ENCODE results near the gene TMEM271.
"Not testable (repeated sequence)": the region's sequence is repeated elsewhere in the genome, so short reads cannot be mapped to it uniquely, and the experiment has no call there.

TMEM271 gene

DNA sequence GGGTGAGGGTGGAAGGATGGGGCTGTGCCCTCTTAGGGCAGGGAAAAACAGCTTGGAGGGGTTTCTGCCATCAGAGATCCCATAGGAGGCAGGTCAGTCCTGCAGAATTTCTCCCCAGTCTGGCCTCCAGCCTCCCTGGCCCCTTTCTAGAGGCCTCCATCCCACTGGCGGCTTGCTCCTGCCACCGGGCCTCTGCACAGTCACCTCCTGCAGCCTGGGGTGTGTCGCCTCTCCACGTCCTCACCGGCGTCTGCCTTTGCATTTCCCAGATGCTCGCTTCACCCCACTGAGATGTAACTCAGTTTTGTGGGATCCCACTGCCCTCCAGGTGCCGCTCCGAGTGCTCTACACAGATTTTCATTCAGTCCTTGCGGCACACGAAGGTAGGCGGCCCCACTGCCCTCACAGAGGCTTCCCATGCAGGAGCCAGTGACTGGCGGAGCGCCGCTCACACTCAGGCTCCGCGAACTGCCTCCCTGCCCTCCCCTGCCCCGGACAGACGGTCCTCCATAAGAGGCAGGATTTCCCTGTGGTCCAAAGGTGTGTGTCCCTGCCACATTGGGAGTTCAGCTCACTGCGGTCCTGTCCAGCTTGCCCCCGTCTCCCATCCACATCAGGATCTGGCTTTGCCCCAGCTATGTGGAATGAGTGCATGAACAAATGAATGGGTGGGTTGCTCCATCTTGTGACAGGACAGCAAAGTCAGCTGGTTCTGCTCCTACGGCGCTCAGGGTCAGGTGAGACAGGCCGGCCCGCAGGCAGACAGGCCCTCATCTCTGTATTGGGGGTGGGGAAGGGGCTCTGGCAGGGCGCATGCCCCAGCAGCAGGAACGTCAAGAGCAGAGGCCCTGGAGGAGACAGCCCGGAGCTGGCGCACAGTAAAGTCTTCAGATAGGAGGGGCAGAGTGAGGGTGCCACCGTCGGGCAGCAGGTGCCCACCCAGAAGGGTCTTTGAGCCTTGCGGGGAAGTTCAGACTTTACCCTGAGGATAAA is 2.7 kb upstream of the TMEM271 start:
- no peak for DNase-seq

DNA sequence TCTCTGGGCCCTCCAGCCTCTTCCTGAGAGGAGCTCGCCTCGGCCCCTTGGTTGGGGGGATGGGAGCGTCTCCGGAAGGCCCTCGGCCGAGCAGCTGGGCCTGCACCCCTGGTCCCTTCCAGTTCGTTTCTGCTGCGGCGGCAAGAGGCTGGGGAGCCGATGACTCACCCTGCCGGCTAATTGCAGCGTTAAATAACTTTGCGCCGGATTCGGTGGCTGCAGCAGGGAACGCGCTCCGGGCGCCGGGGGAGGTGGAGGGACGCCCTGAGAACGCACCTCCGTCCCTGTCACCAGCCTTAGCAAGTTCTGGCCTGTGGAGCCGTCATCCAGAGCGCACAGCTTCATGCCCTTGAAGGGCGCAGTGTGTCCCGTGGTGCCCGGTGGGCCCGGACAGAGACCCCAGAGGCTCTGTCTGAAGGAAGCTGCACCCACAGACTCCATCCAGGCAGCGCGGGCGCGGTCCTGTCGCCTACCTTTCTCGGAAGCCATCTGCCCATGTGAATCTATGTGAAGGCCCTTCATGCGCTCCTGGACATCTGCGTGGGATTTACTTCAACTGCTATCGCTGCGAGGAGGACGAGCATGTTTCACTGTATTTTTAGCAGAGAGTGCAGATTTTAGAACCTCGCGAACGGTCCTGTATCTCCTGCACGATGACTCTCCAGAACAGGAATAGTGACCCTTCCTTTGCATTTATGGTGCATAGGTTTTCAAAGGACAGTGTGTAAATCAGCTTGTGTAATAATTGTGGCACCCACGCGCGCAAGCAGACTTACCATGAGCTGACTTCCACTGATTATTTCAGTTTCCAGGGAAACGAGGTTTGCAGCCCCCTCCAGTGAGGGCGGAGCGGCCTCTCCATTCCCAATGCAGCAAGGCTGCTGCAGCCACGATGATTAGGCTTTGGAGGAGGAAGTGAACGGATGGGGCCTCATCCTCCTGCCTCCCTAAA is 1.7 kb upstream of the TMEM271 start:
- no peak for DNase-seq

DNA sequence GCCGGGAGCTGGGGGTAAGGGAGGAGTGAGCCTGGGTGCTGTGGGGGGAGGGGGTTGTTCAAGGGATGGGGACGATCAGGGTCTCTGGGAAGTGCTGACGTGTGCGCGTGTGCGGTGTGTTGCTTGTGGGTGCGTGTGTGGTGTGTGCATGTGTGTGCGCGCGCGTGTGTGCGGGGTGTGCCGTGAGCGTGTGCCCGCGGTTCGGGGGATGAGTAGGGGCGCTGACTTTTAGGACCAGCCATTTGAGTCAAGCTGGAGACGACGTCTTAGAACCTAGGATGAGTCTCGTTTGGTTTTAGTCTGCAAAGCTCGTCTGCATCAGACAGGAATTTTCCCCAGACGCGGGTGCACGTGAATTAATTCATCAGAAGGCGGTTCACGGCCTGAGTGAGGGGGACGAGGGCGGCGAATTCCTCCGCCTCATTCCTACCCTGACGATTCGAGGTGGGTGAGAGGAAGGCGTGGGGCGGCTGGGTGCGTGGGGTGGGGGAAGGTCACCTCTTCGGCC is 950 bp upstream of the TMEM271 start:
- no peak for DNase-seq

DNA sequence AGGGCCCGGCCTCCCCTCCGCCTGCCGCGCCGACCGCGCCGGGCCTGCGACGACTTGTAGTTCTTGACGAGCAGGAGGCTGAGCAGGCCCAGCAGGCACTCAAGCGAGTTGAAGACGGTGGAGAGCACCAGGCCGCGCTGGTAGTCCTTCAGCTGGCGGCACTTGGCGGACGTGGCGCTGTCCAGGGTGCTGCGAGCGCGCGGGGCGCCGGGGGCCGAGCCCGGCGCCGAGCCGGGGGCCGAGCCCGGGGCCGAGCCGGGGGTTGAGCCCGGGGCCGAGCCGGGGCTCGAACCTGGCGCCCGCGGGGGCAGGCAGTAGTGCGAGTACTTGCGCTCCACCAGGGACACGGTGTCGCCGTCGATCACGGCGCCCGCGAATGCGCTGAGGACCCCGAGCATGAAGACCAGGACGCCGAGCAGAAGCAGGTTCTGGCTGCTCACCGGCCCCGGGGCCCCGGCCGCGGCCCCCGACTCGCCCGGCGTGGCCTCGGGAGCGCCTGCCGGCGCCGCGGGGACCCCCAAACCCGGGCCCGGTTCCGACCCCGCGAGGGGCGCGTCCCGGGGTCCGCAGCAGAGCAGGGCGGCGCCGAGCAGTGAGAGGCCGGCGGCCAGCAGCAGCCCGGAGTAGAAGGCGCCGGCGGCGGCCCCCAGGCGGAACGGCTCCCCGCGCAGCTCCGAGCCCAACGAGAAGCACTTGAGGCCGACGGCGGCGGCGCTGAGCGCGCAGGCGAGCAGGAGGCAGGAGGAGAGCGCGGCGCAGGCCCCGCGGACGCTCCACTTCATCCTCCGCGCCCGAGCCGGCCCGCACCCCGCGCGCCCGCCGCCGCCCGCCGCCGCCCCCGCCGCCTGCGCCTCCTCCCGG is 584 bp downstream of the TMEM271 start:
- DNase-seq, result no peak

DNA sequence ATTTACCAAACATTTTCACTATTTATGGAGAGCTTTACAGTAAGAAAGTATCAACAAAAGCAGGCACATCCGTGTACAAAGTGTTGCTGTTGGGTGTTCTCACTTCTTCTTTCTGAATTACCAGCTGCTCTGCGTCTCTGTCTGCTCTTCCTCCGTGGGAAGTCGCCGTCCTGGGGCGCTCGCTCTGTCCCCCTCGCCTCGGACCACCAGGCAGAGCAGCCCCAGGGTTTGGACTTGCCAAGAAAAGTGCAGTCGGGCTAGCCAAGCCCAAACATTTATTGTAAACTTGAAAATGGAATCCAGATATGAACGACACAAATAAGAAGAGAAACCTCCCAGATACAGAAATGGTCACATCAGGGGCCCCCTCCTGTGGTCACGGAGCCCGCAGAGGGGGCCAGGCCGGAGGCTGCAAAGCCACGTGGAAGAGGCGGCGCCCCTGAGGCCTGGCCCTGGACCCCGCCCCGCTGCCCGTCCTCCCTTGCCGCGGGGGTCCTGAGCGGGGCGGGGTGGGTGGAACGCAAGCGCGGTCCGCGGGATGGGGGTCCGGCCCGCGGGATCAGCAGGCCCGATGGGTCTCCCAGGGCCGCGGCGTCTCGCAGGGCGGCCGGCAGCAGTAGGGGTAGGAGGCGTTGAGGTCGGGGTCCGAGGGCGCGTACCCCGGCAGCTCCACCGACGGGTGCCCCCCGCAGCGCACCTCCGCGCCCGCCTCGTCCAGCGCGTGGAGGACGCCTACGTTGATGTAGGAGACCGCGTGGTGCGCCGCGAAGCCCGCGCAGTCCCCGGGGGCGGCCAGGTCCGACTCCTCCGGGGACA is 1.5 kb downstream of the TMEM271 start:
- no peak for DNase-seq

DNA sequence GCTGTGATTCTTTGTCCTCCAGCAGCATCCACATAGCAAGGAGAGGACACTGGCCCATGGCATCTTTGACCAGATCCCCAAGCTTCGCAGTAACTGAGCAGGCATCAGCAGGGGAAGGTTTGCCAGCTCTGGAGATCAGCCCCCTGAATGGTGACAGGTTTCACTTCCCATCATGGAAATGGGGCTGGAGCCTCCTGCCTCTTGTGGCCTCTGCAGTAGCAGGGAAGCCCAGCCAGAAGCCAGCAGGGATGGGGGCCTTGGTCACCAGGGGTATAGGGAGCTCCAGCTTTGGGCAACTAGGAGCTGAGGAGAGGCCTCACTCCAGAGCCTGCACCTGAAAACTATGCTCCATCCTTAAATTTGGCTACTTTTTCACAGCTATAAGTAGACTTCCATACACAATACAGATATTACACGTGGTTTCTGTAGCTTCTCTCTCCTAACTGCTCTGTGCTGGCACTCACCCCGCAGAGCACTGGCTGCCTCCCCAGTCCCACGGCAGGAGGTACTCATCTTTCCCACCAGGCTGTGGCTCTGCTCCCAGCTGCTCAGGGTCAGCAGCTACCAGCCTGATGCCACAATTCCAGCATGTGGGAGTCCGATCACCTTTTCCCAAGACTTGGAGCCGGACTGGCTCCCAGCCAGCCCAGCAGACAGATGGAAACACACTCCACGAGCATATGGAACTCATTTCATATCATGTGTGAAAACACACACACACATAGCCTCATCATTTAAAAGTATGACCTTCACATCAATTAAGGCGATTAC is 2.8 kb downstream of the TMEM271 start:
- no peak for DNase-seq

DNA sequence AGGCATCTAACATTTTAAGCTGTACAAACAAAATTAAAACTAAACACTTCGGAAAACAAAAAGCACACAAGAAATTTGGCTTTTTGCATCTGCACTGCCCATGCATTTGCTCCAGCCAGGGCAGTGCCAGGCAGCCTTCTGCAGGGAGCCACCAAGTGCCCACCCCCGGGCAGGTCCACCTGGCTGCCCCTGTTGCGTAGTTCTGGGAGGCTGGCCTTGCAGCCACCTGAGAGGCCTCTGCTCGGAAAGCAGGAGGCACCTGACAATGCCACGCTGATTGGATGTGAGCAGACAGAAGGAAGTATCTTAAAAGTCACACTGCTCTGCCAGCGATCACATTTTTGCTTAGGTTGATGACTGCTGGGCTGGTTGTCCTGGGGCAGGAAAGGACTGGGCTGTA is 3.5 kb downstream of the TMEM271 start:
- DNase-seq, result no peak

DNA sequence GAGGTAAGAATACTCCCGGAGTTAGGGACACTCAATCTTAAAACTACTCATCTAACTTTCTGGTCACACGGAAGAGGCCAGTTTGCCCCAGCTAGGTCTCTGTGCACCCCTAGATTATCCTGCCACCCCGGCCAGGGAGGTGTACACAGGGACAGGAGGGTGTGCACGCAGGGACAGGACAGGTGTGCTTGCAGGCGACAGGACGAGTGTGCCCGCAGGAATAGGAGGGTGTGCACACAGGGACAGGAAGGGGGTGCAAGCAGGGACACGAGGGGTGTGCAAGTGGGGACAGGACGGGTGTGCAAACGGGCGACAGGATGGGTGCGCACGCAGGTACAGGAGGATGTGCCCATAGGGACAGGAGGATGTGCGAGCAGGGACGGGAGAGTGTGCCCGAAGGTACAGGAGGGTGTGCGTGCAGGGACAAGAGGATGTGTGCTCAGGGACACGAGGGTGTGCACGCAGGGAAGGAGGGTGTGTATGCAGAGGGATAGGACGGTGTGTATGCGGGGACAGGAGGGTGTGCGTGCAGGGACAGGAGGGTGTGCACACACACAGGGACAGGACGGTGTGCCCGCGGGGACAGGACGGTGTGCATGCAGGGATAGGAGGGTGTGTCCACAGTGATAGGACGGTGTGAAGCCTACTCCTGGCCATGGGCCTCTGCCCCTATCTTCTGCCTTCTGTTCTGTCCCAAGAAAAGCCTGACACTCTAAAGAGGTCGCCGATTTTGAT is 4.1 kb downstream of the TMEM271 start:
- no peak for DNase-seq

DNA sequence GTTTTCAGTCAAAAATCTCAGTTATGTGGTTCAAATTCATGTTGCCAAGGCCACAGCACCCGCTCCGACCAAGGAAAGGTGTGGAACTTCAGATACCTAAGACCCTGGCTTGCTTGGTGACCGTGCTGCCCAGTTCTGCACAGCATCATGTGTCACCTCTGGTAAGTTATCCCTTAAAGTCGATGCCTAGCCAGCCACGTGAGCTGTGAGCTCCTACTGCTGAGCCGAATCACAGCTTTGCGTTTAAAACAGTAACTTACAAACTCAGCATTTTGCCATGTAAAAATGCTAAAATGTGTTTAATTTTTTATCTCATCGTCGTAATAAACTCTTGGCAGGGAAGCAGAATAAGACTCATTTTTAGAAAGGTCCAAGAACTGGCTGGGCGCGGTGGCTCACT is 5.3 kb downstream of the TMEM271 start:
- no peak for DNase-seq

DNA sequence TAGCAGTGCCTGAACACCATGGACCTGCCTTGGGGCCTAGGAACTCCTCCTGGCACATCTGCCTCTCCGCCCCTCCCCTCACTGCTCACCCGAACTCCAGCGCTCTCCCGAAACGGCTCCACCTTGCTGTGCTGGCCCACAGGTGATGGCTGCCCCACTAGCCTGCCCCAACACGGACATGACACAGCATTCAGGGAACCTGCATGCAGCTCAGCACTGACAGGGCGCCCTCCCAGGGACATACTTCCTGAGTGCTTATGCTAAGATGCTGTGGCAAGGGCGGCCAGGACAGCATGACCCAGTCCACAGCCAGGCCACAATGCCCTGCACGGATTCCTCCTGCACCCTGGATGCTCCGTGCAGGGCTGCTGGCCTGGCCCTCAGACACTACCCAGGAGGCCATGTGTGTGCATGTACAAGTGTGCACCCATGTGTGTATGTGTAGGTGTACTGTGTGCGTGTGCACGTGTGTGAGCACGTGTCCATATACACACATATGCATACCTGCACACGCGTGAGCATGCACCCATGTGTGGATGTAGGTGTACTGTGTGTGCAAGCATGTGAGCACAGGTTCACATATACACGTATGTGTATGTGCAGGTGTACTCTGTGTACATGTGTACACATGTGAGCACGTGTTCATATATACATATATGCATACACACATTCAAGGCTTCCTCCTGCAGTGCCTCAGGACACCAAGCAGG is 6.0 kb downstream of the TMEM271 start:
- no peak for DNase-seq

DNA sequence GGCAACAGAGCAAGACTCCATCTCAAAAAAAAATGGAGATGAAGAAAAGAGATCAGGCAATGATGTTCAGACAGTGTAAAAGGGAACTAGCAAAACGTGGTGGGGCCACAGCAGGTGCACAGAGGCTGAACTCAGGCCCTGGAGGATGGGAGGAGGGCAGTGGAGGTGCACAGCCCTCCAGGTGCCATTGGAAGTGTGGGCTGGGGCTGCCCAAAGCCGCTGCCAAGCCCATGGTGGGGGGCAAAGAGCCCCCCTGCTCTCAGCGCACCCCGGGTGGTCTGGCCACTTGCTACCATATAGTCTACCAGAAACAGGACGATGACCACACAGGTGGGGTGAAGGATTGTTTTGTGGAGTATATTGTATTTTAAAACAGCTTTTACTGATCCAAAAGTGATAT is 7.1 kb downstream of the TMEM271 start:
- DNase-seq, result no peak

DNA sequence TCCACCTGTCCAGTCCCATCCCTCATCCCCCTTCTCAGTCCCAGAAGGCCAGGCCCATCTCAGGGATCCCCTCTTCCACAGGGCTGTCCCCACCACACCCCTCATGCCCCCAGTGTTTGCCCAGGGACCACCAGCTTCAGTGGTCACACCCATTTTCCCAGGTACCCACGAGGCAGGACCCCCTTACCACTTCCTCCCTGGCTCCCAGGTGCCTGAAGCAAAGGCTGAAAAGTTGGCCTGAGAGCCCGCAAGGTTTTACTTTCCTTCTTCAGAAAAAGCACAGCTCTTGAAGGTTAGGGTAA is 7.8 kb downstream of the TMEM271 start:
- no peak for DNase-seq

DNA sequence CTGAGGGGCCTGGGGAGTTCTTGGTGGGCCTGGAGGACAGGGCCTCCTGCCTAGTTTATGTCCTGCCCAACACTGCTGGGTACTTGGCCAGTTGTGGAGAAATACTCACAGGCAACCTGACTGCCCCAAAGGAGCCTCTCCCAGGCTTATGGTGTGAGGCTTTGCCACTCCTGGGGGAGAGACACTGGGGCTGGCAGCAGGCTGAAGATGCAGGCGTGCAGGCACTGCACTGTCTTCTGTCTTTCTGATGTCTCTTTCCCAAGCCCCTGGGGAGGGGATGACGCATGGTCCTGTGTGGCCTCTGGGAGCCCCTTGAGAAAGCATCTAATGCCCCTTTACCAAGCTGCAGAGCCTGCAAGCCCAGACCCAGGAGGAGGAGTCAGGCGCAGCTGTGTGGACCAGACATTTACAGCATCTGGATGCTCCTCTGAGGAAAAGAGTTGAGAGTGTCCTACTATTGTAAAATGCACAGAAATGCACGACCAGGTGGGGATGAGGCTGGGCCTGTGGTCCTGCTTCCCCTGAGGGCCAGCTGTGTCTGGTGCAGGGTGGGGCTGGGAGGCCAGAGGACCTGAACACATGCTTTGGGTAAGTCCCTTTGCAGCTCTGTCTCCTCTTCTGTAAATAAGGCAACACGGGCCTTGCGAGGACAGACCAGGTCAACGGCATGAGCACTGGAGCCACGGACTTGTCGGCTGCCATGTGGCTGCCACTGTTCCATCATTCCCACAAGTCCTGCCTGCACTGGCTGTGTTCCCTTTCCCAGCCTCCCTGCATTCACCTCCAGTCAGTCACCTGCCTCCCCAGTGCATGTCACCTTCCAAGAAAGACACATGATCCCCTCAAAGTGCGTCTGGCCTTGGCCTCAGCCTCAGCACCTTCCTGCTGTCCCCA is 8.4 kb downstream of the TMEM271 start:
- no peak for DNase-seq

DNA sequence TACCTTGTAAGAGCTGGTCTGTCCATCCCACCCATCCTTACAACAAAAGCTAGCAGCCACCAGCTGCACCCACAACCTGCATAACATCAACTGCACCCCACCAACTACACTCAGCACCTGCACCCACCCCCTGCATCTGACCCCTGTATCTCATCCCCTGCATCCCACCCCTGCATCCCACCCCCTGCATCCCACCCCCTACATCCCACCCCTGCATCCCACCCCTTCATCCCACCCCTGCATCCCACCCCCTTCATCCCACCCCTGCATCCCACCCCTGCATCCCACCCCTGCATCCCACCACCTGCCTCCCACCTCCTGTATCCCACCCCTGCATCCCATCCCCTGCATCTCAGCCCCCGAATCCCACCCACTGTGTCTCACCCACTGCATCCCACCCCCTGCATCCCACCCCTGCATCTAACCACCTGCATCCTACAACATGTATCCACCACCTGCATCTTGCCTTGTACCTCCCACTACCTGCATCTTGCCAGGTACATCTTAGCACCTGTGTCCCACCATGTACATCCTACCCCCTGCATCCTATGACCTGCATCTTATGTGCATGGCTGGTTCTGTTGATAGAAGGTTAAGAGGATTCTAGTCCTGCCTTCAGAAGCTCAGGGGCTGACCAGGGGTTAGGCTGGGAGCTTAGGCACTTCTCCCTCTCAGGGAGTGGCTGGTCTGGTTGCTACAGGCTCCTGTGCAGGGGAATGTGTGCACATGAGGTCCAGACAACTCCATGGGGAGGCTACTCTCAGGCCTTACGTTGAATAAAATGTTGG is 9.4 kb downstream of the TMEM271 start:
- no peak for DNase-seq

DNA sequence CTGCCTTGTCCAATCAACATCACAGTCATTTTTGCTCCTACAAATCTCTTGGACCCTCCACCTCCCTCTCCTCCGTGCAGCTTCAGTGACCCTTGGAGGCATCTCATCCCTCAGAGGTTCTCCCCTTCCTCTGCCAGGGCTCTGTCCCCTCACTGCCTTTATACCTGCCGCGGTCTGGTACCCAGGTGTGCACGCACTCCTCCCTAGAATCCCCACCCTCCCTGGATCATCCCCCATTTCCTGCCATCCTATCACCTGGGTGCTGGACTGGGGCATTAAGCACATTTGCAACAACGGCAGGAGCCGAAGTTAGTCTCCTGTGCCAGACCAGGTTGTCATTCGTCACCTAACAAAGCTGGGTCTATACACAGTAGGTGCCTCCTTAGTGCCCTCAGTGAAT is 10.1 kb downstream of the TMEM271 start:
- no peak for DNase-seq

DNA sequence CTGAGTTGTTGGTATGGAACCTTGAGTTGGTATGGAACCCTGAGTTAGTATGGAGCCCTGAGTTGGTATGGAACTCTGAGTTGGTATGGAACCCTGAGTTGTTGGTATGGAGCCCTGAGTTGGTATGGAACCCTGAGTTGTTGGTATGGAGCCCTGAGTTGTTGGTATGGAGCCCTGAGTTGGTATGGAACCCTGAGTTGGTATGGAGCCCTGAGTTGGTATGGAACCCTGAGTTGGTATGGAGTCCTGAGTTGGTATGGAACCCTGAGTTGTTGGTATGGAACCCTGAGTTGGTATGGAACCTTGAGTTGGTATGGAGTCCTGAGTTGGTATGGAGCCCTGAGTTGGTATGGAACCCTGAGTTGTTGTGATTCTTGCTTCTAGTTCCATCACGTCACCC is 10.5 kb downstream of the TMEM271 start:
- DNase-seq, result not testable (repeated sequence)

DNA sequence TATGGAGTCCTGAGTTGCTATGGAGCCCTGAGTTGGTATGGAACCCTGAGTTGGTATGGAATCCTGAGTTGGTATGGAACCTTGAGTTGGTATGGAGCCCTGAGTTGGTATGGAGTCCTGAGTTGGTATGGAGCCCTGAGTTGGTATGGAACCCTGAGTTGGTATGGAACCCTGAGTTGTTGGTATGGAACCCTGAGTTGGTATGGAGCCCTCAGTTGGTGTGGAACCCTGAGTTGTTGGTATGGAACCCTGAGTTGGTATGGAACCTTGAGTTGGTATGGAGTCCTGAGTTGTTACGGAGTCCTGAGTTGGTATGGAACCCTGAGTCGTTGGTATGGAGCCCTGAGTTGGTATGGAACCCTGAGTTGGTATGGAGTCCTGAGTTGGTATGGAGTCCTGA is 13.6 kb downstream of the TMEM271 start:
- DNase-seq, result not testable (repeated sequence)

DNA sequence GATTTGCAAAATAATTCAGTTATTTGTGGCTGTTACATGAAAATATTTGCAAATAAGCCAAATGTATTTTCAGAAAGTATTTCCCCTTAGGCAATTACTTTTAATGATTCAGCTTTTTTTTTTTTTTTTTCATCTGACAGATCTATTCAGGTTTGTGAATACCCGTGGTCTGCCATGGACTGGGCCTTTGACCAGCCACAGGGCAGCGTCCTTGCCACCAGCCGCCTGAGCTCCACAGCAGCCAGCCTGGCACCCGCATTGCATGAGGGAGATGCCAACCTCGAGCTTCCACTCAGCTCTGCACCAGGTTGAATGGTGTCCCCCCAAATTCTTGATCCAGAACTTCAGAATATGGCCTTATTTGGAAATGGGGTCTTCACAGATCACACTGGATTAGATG is 14.7 kb downstream of the TMEM271 start:
- DNase-seq, result no peak
